GM19467 (cell line): ENCODE measurements around the gene CREB5.

Experiments used
- ATAC-seq: cut with Tn5 transposase; IDR thresholded peaks from one replicate; pipeline ENCODE4 v1.9.1; 2021; ENCODE audit warnings: mild to moderate bottlenecking, moderate library complexity; ENCODE audit not compliant: unreplicated experiment

CREB5 gene

GRCh38 chr7:28669330-28669729, 257.0 kb downstream of the CREB5 start:
- ATAC-seq, result no peak

DNA sequence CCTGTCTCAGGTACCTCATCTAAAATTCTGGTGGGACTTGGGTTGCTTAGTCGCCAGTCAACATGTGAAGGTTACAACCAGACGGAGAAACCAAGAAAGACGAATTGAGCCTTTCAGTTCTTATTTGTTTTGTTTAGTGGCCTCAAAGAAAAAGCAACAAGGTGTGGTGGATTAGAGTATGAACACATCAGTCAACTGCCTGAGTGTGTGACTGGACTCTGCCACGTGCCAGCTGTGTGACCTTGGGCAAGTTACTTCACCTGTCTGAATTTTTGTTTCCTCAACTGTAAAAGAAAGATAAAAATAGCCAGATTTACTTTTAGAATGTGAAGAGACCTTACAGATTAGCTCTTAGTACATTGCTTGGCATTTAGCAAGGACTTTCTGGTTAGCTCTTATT, 259.2 kb downstream of the CREB5 start:
- ATAC-seq, result no peak

- no peak for ATAC-seq
These were observed 260.1 kb downstream of the CREB5 start for GRCh38 chr7:28672397-28672797.

- no peak for ATAC-seq
These were observed 262.1 kb downstream of the CREB5 start for GRCh38 chr7:28674359-28674782.

DNA sequence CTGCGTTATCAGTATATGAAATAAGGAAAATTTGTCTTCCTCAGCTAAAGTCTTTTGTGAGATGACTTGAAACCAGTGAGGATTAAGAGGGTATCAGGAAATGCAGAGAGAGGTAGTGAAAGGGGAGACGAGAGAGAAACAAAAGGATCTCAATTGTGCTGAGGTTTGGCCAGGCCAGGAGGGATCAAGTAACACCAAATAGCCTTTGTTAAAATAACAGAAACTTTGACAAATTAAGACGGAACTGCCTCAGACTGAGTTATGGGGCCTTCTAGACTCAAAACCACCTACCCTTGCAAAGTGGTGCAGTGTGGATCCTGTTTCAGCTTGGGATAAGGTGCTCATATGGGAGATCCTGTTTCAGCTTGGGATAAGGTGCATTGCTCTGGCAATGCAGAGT, 263.1 kb downstream of the CREB5 start:
- ATAC-seq, result no peak

DNA sequence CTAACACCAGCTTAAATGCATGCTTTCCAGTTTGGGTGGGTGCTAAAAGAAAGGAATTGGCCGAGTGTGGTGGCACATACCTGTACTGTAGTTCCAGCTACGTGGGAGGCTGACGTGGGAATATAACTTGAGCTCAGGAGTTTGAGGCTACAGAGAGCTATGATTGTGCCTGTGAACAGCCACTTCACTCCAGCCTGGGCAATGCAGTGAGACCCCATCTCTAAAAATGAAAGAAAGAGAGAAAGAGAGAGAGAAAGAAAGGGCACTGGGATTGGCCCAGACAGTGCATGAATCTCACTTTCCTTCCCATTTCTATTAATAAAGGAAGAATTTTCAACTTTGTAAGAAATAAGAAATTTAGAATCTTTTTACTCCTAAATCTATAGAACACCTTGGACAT, 265.4 kb downstream of the CREB5 start:
- ATAC-seq, result no peak

DNA sequence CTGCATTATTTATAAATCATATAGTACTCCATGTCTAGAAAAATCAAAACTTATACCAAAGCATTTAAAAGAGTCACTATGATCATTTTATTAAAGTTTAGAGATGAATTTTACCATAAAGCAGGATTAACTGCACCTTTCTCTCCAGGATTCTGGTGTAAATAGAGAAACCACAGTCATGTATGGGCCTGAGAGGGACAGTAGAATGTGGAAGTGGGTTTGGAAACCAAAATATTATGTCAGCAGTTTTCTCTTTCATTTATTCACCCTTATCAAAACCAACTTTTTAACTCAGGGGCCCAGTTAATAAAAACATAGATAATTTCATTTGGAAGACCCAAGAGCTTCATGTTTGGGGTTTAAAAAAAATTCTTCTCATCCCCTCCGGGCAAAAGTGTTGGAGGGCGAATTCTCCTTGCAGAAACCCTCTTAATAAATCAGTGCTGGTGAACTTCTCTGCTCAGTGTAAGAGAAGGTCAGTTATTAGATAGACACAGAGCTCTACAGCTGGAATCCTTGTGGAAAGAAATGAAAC, 266.2 kb downstream of the CREB5 start:
- no peak for ATAC-seq

DNA sequence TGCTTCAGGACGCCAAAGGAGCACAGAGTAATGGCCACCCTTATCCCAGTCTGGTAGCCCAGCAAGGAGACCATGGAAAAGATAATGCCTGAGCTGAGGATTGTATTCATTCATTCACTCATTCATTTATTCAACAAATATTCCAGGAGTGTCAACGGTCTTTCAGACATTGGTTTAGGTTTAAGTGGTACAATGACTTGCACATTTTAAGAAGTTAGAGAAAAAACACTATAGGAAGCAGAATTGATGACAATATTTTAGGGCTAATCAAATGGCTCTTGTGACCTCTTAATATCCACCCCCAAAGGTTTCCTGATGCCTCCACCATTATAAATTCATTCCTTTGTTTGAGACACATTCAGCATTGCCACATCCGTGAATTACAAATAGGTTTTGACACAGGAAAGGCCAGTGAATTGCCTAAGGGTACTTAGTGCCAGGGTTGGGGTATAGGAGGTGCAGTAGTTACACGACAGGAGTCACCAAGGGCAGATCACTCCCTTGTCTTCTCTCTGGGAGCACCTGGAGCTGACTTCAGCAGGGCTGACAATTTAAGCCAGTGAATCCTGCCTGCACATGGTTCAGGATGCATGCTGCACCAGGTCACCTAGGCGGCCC, 269.5 kb downstream of the CREB5 start:
- ATAC-seq, result no peak

GRCh38 chr7:28682801-28683200, 270.5 kb downstream of the CREB5 start:
- no peak for ATAC-seq

DNA sequence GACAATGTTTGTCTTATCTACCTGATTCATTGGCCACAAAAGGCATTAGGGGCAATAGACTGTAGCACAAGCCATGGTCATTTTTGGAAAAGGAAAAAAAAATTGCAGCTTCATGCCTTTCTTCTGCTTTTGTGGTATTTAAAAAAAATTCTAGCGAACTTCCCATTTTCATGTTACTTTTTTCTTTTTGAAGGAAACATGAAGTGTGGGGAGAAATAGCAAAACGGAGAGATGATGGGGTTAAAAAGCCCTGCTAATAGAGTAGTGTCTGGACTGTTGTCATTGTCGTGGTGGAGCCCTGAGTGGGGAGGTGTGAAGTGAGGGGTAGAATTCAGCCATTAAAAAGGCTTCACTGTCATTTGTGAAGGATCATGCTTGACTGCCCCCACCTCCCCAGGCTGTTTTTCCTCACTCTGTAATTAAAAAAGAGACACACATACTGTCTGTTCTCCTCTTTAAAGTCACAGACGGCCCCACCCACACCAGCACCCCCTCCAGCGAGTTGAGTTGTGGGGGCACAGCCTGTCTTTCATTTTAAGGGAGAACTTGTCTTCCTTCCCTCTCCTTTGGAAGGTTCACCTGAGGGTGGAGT, 272.4 kb downstream of the CREB5 start:
- no peak for ATAC-seq

- ATAC-seq, result no peak
These were observed 272.9 kb downstream of the CREB5 start for GRCh38 chr7:28685242-28685643.

- no peak for ATAC-seq
These were observed 273.5 kb downstream of the CREB5 start for GRCh38 chr7:28685644-28686417.

DNA sequence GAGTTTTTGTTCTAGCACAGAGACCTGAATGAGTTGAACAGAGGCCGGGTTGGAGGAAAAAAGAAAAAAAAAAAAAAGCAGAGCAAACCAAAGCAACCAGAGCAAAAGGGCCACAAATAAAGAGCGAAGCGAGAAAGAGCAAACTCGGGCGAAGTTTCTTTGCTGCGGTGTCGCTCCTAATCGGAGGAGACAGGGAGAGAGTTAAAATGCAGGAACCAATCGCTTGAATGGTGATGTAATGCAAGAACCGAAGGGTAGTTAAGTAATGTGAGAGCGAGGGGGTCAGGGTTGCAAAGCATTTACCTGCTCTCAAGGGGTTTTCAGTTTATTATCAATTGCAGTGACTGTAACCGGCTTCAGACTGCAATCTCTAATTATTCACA, 274.1 kb downstream of the CREB5 start:
- no peak for ATAC-seq

DNA sequence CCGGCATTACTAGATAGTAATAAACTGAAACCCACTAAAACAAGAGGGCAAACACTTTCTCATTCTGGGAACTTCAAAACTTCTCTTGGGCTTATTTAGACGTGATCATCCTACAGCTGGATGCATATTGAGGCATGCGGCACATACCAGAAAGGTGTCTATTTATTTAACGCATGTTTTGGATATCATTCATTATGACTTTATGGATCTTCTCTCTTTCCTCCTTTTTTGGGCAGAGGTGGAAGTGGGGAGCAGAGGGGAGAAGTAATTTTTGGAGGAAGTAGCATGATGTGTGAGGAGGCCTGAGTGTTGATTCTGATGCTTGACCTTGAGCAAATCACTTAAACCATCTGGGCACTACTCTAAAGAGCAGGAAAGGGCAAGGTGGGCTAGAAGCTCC, 275.2 kb downstream of the CREB5 start:
- ATAC-seq, result no peak

DNA sequence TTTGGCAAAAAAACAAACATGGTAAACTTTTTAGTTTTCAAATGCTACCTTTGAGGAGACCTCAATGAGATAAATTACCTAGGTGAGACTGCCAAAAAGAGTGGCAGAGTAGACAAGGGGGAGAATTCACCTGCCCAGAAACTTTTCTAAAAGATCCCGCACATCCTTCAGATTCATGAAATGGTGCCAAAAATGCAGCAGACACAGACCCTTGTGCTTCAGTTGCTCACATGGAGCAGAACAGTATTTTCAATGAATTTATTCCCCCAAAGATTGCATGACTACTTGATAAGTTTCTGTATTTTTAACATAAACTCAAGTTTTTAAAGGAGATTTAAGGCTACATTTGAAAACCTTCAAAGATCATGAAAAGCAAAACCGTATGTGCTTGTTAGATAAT, 275.9 kb downstream of the CREB5 start:
- ATAC-seq, result no peak

DNA sequence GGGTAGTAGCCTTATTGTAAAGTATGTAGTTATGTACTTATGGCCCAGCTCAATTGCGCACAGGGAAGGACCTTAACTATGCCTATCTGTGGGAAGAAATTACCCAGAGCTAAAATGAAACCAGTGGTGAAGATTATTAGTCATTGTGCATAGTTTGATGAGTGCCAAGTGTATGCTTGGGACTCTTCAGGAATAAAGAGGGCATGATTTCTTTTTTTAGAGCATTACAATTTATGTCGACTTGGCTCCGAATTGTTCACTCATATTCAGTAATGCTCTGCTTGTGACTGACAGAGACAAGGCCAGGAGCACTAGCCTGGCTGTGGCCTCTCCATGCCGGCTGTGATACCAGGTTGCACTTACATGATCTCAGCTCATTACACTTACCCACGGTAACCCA, 276.3 kb downstream of the CREB5 start:
- ATAC-seq, result no peak

GRCh38 chr7:28695300-28696295, 283.3 kb downstream of the CREB5 start:
- ATAC-seq, result no peak

GRCh38 chr7:28697913-28698563, 285.7 kb downstream of the CREB5 start:
- no peak for ATAC-seq

- ATAC-seq, result no peak
These were observed 286.5 kb downstream of the CREB5 start for GRCh38 chr7:28698840-28699239.

DNA sequence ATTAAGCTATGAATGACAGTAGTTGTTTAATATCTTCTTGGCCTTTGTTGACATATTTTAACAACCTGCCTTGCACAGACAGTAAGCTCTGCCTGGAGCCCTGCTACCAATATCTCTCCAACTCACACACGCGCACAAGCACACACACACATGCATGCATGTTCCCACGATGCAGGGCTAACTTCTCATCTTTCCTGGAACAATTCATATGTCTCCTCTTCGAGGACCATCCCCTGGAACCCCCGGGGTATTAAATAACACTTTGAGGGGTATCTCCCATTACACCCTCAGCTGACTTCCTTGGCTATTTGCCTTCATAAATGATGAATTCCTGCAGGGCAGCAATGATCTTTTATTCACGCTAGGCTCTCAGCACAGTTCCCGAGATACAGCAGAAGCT, 287.8 kb downstream of the CREB5 start:
- ATAC-seq, result no peak
